ENCODE results near the gene SIRPA. TPM values are rescaled to one million over a fixed set of nuclear protein-coding genes. Genes with fewer than 3 reads are reported as not detected.

Gene SIRPA
- total RNA-seq, 1 donor from 2014 or later: 35.5 TPM

DNA sequence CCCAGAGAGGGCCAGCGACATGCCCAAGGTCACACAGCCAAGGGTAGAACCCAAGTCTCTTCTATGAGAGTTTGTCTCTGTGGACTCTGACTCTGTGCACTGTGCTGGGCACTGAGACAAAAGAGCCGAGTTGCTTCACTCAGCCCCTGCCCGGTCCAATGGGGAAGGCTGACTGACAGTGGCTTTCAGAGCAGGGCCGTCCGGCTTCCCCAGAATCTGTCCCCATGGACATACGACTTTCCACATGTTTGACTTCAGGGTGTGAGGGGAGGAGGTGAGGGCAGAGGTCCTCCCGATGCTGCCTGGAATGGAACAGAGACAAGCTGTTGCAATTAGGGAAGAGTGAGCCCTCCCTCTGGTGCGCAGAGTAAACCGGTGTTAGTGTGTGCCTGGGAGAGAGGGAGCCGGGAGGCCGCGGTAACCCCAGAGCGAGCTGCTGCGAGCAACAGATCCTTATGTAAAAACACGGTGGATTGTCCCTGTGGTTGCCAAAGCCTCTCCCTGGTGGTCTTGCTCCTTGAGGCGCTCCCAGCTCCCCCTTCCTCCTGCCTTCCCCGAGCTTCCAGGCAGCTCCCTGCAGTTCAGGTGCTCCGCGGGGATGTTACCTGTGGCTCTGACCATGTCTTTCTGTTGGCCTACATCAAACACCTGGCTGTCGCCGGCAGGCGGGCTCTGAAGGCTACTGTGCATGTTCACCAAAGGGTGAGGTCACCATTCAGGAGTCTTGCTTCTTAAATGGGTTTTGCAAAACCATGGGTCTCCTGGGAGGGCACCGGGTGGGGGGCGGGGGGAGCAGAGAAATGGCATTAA lies 672 bp downstream of the SIRPA start:
- no peak for FAIRE-seq
- Mint-ChIP-seq H3K4me3 (ENCODE audit: unreplicated experiment) (peak overlapping the region; percentile 89), H3K27me3 (ENCODE audit: low read depth, unreplicated experiment) (peaks cover 2% of the 10 kb centered on the region), H3K27ac (ENCODE audit: unreplicated experiment) (peak overlapping the region; percentile 31), H3K4me1 (ENCODE audit: low read depth, unreplicated experiment) (peaks cover 34% of the 10 kb centered on the region), H3K9me3 (ENCODE audit: unreplicated experiment) (peaks cover 2% of the 10 kb centered on the region), H3K36me3 (ENCODE audit: low read depth, unreplicated experiment) (peaks cover 2% of the 10 kb centered on the region)
- peaks cover 49% of the 10 kb centered on the region for H3K79me2 ChIP-seq (ENCODE audit: insufficient read depth, low read length)
- peaks cover 51% of the 10 kb centered on the region for H4K20me1 ChIP-seq (ENCODE audit: insufficient read depth, low read length)
- no peak for TF ChIP-seq EZH2 (IDR thresholded peaks at IDR 0.05; ENCODE audit: insufficient read depth, low read length)
- TF ChIP-seq, protein P1, sequence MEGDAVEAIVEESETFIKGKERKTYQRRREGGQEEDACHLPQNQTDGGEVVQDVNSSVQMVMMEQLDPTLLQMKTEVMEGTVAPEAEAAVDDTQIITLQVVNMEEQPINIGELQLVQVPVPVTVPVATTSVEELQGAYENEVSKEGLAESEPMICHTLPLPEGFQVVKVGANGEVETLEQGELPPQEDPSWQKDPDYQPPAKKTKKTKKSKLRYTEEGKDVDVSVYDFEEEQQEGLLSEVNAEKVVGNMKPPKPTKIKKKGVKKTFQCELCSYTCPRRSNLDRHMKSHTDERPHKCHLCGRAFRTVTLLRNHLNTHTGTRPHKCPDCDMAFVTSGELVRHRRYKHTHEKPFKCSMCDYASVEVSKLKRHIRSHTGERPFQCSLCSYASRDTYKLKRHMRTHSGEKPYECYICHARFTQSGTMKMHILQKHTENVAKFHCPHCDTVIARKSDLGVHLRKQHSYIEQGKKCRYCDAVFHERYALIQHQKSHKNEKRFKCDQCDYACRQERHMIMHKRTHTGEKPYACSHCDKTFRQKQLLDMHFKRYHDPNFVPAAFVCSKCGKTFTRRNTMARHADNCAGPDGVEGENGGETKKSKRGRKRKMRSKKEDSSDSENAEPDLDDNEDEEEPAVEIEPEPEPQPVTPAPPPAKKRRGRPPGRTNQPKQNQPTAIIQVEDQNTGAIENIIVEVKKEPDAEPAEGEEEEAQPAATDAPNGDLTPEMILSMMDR (IDR thresholded peaks at IDR 0.05; ENCODE audit: insufficient read depth, low read depth, low read length): no peak
- peak overlapping the region; percentile 97 for H3K4me2 ChIP-seq (ENCODE audit: low read length)
- peak overlapping the region; percentile 87 for H3K9ac ChIP-seq (ENCODE audit: low read length)
- no peaks in the 10 kb centered on the region for H3K36me3 ChIP-seq (ENCODE audit: insufficient read depth, low read length)
- H3K9me3 ChIP-seq (ENCODE audit: insufficient read depth, low read depth, low read length): no peaks in the 10 kb centered on the region
- H3K27me3 ChIP-seq (ENCODE audit: insufficient read depth, low read length): no peaks in the 10 kb centered on the region
- peak overlapping the region; percentile 68 for H2AFZ ChIP-seq (ENCODE audit: low read depth, low read length)
- peaks cover 15% of the 10 kb centered on the region for H3K4me1 ChIP-seq (ENCODE audit: insufficient read depth, low read length)
- peak overlapping the region; percentile 51 for H3K27ac ChIP-seq (ENCODE audit: low read depth, low read length)
- peak overlapping the region; percentile 70 for H3K4me3 ChIP-seq (ENCODE audit: insufficient read depth, low read depth, low read length)
- DNase-seq (ENCODE audit: low read depth): no peak

DNA sequence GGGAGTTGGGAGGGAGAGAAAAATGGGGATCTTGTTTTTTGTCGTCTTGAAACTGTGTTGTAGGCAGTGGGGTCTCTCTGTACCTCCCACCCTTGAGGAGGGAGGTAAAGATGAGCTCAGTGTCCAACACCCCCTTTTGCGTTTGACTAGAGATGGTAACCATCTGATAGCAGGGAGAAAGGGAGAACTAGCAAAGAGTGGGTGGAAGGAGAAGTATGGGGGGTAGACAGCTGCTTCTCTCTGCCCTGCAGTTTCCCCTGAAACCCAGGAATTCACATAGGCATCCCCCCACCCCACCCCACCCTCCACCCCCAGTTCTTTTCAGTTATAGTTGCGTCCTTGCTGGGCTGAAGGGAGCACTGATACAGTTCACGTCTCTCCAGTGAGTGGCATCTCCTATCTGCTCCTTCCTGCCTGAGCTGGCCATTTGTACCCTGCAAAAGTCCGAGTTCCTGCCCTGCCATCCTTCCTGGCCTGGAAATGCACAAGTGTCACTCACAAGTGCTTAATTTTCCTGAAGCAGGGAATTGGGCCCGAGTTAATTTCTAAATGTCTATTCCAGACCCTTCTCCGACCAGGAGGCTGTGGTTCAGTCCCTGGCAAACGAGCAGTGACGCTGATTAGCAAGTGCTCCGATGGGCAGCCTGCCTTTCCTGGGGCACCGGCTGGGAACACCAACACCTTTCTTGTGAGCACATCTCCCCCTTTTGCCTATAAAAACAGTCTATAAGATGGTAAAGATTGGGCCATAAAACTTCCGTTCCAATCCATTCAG lies 1.5 kb downstream of the SIRPA start:
- no peaks in the 10 kb centered on the region for H3K27me3 ChIP-seq (ENCODE audit: insufficient read depth, low read length)
- no peak overlapping the region for H3K4me3 ChIP-seq (ENCODE audit: insufficient read depth, low read depth, low read length)
- H2AFZ ChIP-seq (ENCODE audit: low read depth, low read length): no peak overlapping the region
- DNase-seq (ENCODE audit: low read depth): no peak
- no peak overlapping the region for H3K27ac Mint-ChIP-seq (ENCODE audit: unreplicated experiment)
- no peaks in the 10 kb centered on the region for H3K9me3 ChIP-seq (ENCODE audit: insufficient read depth, low read depth, low read length)
- H4K20me1 ChIP-seq (ENCODE audit: insufficient read depth, low read length): peaks cover 57% of the 10 kb centered on the region
- H3K4me3 Mint-ChIP-seq (ENCODE audit: unreplicated experiment): peak overlapping the region; percentile 89
- peak overlapping the region; percentile 97 for H3K4me2 ChIP-seq (ENCODE audit: low read length)
- peaks cover 32% of the 10 kb centered on the region for H3K4me1 Mint-ChIP-seq (ENCODE audit: low read depth, unreplicated experiment)
- no peak for FAIRE-seq
- peak overlapping the region; percentile 87 for H3K9ac ChIP-seq (ENCODE audit: low read length)
- no peak for TF ChIP-seq EZH2 (IDR thresholded peaks at IDR 0.05; ENCODE audit: insufficient read depth, low read length)
- TF ChIP-seq, protein P1 (IDR thresholded peaks at IDR 0.05; ENCODE audit: insufficient read depth, low read depth, low read length): no peak
- peaks cover 15% of the 10 kb centered on the region for H3K4me1 ChIP-seq (ENCODE audit: insufficient read depth, low read length)
- H3K9me3 Mint-ChIP-seq (ENCODE audit: unreplicated experiment): peaks cover 2% of the 10 kb centered on the region
- peaks cover 53% of the 10 kb centered on the region for H3K79me2 ChIP-seq (ENCODE audit: insufficient read depth, low read length)
- no peaks in the 10 kb centered on the region for H3K36me3 ChIP-seq (ENCODE audit: insufficient read depth, low read length)
- H3K27ac ChIP-seq (ENCODE audit: low read depth, low read length): no peak overlapping the region
- H3K36me3 Mint-ChIP-seq (ENCODE audit: low read depth, unreplicated experiment): peaks cover 6% of the 10 kb centered on the region
- peaks cover 2% of the 10 kb centered on the region for H3K27me3 Mint-ChIP-seq (ENCODE audit: low read depth, unreplicated experiment)
